HG02885 (cell line): ENCODE measurements around the gene HERC5.
"Not testable (repeated sequence)": the region's sequence is repeated elsewhere in the genome, so short reads cannot be mapped to it uniquely, and the experiment has no call there.

ENCODE experiments used
- ATAC-seq: cut with Tn5 transposase; IDR thresholded peaks from one replicate; pipeline ENCODE4 v1.9.1; 2021; ENCODE audit warnings: mild to moderate bottlenecking; ENCODE audit not compliant: unreplicated experiment, poor library complexity

The HERC5 gene

DNA sequence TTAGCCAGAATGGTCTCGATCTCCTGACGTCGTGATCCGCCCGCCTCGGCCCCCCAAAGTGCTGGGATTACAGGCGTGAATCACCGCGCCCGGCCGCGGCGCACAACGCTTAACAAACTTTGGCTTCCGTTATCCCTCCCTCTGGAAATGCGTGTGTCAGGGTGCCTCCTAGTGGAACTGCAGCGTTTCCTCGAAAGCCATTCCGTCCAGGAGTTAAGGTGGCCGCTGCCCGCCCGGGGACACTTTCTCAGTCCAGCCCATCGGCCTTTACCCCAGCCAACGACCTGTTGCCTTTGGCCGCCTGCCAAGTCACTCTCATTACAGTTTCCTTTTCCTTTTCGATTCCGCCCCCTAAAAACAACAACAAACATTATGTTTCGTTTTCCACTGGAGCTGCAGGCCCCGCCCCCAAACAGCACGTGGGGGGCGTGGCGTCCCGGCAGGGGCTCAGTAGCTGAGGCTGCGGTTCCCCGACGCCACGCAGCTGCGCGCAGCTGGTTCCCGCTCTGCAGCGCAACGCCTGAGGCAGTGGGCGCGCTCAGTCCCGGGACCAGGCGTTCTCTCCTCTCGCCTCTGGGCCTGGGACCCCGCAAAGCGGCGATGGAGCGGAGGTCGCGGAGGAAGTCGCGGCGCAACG lies at the start of gene HERC5:
Gene HERC5, plus strand, starts transcription at position 450 of the 637 bp plus-strand sequence. Its CDS starts 151 bp downstream, at position 601.
- ATAC-seq: peak; percentile 96

- ATAC-seq: no peak
Measured at GRCh38 chr4:88409206-88409605, 47.7 kb upstream of the HERC5 start.

GRCh38 chr4:88409789-88410188 lies 47.1 kb upstream of the HERC5 start:
- ATAC-seq: no peak

DNA sequence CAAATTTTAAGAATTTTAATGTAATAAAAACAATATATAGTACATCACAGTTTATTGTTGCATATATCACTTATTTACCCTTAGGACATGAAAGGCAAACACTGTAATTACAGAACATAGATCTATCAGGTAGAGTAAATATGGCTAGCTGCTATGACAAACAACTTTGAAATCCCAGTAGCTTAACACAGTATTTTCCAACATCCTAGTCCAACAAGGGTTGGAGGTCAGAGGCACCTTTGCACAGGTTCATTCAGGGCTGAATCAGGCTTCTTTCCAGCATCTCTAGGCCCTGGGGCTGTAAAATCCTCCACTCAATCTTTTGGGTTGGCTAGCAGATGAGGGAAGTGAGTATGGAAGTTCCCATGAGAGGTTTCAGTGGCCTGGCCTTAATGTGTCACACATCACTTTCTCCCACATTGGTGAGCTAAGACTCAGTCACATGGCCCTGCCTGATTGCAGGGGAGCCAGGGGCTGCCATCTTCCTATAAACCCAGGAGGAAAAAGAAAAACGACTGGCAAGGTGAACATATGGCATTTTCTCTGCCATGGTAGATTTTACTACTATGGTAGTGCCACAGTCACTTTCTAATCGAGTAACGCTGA lies 45.3 kb upstream of the HERC5 start:
- ATAC-seq: no peak

- no peak for ATAC-seq
Measured at GRCh38 chr4:88413801-88414200, 43.1 kb upstream of the HERC5 start.

- ATAC-seq: no peak
Measured at GRCh38 chr4:88414755-88415154, 42.2 kb upstream of the HERC5 start.

DNA sequence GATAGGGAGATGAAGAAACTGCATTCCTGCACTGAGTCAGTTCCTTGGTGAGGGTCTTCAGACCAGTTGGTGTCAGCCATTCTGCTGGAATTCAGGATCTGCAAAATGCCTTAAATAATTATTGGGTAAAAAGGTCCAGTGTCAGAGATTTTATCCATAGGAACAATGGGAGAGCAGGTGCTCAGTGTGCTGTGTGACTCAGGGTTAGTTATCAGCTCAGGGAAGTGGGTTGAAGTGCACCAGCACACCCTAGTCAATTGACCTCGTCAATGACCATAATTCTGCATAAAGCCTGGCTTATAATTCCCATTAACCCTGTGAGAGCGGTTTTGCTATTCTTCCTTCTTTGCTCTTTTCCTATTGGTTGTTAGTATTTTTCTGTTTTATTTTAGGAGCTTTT lies 40.9 kb upstream of the HERC5 start:
- ATAC-seq: no peak

DNA sequence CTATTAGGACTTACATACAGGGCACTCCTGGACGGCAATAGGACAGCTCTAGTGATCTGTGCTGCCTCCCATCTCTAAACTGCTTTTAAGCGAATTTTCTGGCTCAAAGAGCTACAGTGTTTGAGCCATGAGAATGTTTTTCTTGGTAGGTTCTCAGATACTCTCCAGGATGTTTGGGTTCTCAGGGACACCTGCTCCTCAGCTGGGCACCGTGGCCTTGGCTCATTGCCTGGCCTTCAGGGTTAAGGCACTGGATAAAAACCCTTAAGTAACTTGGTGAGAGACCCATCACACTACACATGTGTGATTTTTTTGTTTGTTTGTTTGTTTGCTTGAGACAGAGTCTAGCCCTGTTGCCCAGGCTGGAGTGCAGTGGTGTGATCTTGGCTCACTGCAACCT lies 38.5 kb upstream of the HERC5 start:
- ATAC-seq: no peak

DNA sequence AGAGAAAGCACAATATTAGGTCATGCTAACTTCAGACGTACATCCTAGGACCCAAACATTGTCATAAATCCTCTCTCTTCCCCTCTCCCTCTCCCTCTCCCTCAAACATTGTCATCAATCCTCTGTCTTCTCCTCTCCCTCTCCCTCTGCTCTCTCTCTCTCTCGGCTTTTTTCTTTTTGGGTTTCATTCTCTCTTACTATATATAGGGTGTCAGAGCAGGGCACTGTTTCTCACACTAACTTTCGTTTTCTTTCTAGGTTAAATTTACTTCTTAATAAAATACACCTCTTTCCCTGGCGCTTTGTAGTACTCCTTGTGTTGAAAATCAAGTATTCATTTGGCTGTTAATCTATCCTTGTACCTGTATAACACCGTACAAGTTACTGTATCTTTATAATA lies 37.0 kb upstream of the HERC5 start:
- peak; percentile 77 for ATAC-seq

GRCh38 chr4:88420844-88421243 lies 36.1 kb upstream of the HERC5 start:
- no peak for ATAC-seq

- ATAC-seq: no peak
Measured at GRCh38 chr4:88422403-88422802, 34.5 kb upstream of the HERC5 start.

GRCh38 chr4:88429401-88429800 lies 27.5 kb upstream of the HERC5 start:
- ATAC-seq: no peak

DNA sequence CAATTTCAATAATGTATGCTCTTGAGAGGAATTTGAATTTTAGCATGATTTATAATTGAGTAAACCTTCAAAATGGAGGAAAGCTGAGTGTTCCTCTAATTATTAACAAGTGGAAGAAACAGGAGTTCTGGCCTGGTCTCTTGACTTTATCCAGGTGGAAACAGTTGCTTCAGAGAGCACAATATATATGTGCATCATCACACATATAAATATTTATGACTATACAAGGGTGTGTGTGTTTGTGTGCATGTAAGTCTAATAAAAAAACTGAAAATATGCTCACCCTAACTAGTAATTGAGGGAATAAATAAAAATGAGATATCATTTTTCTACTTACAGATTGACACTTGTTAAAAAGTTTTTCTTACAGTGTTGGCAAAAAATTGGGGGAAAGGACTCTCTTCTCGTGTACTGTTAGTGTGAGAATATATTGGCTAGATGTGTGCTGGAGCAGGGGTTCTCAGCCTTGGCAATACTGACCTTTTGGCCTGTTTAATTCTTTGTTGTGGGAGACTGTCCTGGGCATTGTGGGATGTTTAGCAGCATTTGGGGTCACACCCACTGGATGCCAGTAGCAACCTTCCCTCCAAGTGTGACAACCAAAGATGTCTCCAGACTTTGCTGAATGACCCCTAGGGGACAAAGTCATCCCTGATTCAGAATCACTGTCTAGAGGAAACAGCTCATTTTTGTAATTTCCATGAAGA lies 20.8 kb upstream of the HERC5 start:
- no peak for ATAC-seq

- ATAC-seq: not testable (repeated sequence)
Measured at GRCh38 chr4:88437873-88438272, 19.0 kb upstream of the HERC5 start.

GRCh38 chr4:88439161-88439760 lies 17.7 kb upstream of the HERC5 start:
- ATAC-seq: no peak

GRCh38 chr4:88440146-88440545 lies 16.8 kb upstream of the HERC5 start:
- no peak for ATAC-seq

GRCh38 chr4:88441696-88442095 lies 15.2 kb upstream of the HERC5 start:
- ATAC-seq: no peak

DNA sequence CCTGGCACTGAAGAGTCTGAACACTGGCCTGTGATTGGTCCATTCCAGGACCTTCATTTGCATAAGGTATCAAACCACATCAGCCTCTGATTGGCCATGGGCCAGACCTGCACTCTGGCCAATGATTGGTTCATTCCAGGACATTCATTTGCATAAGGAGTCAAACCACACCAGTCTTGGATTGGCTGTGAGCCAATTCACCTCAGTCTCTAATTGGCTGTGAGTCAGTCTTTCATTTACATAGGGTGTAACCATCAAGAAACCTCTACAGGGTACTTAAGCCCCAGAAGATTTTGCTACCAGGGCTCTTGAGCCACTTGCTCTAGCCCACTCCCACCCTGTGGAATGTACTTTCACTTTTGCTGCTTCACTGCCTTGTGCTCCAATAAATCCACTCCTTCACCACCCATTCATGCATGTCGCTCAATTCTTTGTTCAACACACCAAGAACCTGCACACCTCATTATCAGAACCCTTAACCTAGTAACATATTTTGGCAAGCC lies 14.2 kb upstream of the HERC5 start:
- no peak for ATAC-seq

GRCh38 chr4:88443486-88443885 lies 13.4 kb upstream of the HERC5 start:
- no peak for ATAC-seq

- ATAC-seq: no peak
Measured at GRCh38 chr4:88445252-88445651, 11.7 kb upstream of the HERC5 start.

GRCh38 chr4:88446124-88446523 lies 10.8 kb upstream of the HERC5 start:
- no peak for ATAC-seq
